SU-DHL-6 (cell line): Measurements from ENCODE around the gene TSPAN10.

Experiments used
- EZH2phosphoT487 ChIP-seq: fragments of 200-600 bp; sonication (generic), shearing (Covaris generic); conservative IDR thresholded peaks from 2 replicates; pipeline ENCODE4 v1.6.1; 2018; ENCODE audit warnings: mild to moderate bottlenecking, antibody characterized with exemption, low read length, moderate library complexity, mixed read lengths
- TF ChIP-seq, protein P1 (sequence below): fragments of 200-600 bp; sonication (generic); IDR thresholded peaks from one replicate; pipeline ENCODE4 v1.5.1; 2017; ENCODE audit warnings: antibody characterized with exemption, mild to moderate bottlenecking, low read length, moderate library complexity; ENCODE audit not compliant: insufficient read depth, poor library complexity, severe bottlenecking

GRCh38 chr17:81688616-81689015, 51.6 kb downstream of the TSPAN10 start:
- TF ChIP-seq, protein P1, sequence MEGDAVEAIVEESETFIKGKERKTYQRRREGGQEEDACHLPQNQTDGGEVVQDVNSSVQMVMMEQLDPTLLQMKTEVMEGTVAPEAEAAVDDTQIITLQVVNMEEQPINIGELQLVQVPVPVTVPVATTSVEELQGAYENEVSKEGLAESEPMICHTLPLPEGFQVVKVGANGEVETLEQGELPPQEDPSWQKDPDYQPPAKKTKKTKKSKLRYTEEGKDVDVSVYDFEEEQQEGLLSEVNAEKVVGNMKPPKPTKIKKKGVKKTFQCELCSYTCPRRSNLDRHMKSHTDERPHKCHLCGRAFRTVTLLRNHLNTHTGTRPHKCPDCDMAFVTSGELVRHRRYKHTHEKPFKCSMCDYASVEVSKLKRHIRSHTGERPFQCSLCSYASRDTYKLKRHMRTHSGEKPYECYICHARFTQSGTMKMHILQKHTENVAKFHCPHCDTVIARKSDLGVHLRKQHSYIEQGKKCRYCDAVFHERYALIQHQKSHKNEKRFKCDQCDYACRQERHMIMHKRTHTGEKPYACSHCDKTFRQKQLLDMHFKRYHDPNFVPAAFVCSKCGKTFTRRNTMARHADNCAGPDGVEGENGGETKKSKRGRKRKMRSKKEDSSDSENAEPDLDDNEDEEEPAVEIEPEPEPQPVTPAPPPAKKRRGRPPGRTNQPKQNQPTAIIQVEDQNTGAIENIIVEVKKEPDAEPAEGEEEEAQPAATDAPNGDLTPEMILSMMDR, result no peak
- no peak for TF ChIP-seq EZH2phosphoT487
